Measurements from ENCODE around the gene PDK1. TPM values are rescaled to one million over a fixed set of nuclear protein-coding genes. Genes with fewer than 3 reads are reported as not detected.

The PDK1 gene
- total RNA-seq, result 10 to 100 TPM in 1 of 2 donors, 1 to 10 TPM in 1; 8.0 to 17.5 TPM

GRCh38 chr2:172555522-172556283 is at the start of gene PDK1:
TSS of gene PDK1 (plus strand) at chr2:172556090. CDS start at chr2:172556151, 61 bp downstream.
- DNase-seq (peak; percentile 88 to 92 (median 90)), ATAC-seq (peak; percentile 95)
- TF ChIP-seq CTCF (IDR thresholded peaks at IDR 0.05), result no peak
- TF ChIP-seq POLR2A (IDR thresholded peaks at IDR 0.05), result peak; percentile 68 to 88 (median 79)
- Histone ChIP-seq H3K27me3 (no peaks in the 10 kb centered on the region), H3K36me3 (replicated peaks in 1 of 2; ENCODE audit: insufficient read depth in 1 of 2, low read depth in 2 of 2) (no peaks in the 10 kb centered on the region), H3K4me1 (peaks cover 16% of the 10 kb centered on the region), H3K9me3 (no peaks in the 10 kb centered on the region), H3K4me3 (peak within 1 kb of the TSS; percentile 68 to 82), H3K27ac (peak within 1 kb of the TSS; percentile 72 to 97 (median 91))
- intact Hi-C loops (cut with DNase I), result no loop called here
- WGBS, 2 donors, result 0% methylated on average over 15 to 79 of the region's 88 CpGs

- TF ChIP-seq POLR2A (IDR thresholded peaks at IDR 0.05) (no peak), CTCF (IDR thresholded peaks at IDR 0.05) (no peak)
- no peak for ATAC-seq
- Histone ChIP-seq H3K27ac (no peak overlapping the region), H3K4me3 (no peak overlapping the region), H3K36me3 (replicated peaks in 1 of 2; ENCODE audit: insufficient read depth in 1 of 2, low read depth in 2 of 2) (peaks cover 0 to 21% of the 10 kb centered on the region in 2 donors), H3K9me3 (peaks cover 0 to 3% (median 0%) of the 10 kb centered on the region in 3 donors), H3K4me1 (no peaks in the 10 kb centered on the region), H3K27me3 (no peaks in the 10 kb centered on the region)
- WGBS, 2 donors, result 98% methylated on average over 4 of the region's 4 CpGs
- intact Hi-C loops (cut with DNase I), result no loop called here
- DNase-seq, result no peak
These were observed 48.7 kb upstream of the PDK1 start for GRCh38 chr2:172507199-172507598.

GRCh38 chr2:172510088-172510487 is 45.8 kb upstream of the PDK1 start:
- intact Hi-C loops (cut with DNase I), result no loop called here

GRCh38 chr2:172510548-172510947 is 45.3 kb upstream of the PDK1 start:
- DNase-seq (no peak), ATAC-seq (no peak)
- Histone ChIP-seq H3K36me3 (replicated peaks in 1 of 2; ENCODE audit: insufficient read depth in 1 of 2, low read depth in 2 of 2) (peaks cover 0 to 4% of the 10 kb centered on the region in 2 donors), H3K9me3 (peaks cover 0 to 19% (median 0%) of the 10 kb centered on the region in 3 donors), H3K4me3 (no peak overlapping the region), H3K4me1 (no peaks in the 10 kb centered on the region), H3K27me3 (no peaks in the 10 kb centered on the region), H3K27ac (no peak overlapping the region)
- TF ChIP-seq POLR2A (IDR thresholded peaks at IDR 0.05), result no peak
- no peak for TF ChIP-seq CTCF (IDR thresholded peaks at IDR 0.05)
- intact Hi-C loops (cut with DNase I), result no loop called here
- 93% methylated on average over 5 of the region's 5 CpGs for WGBS, 2 donors

More at GRCh38 chr2:172510088-172510487, 45.8 kb upstream of the PDK1 start:
- Histone ChIP-seq H3K27ac (no peak overlapping the region), H3K4me3 (no peak overlapping the region), H3K27me3 (no peaks in the 10 kb centered on the region), H3K9me3 (peaks cover 0 to 19% (median 0%) of the 10 kb centered on the region in 3 donors), H3K4me1 (no peaks in the 10 kb centered on the region), H3K36me3 (replicated peaks in 1 of 2; ENCODE audit: insufficient read depth in 1 of 2, low read depth in 2 of 2) (peaks cover 0 to 5% of the 10 kb centered on the region in 2 donors)
- no peak for DNase-seq
- ATAC-seq, result no peak
- 75 to 85% methylated on average over 6 of the region's 6 CpGs for WGBS, 2 donors
- TF ChIP-seq CTCF (IDR thresholded peaks at IDR 0.05) (no peak), POLR2A (IDR thresholded peaks at IDR 0.05) (no peak)
